ENCODE data around the gene SPATA4.
A peak's percentile ranks its signal among the peaks of the same experiment; 100 is the strongest.

The SPATA4 gene

GRCh38 chr4:176195184-176195978 lies at the start of gene SPATA4:
Gene SPATA4, minus strand, starts transcription at chr4:176195585. Its CDS starts 23 bp downstream, at chr4:176195562.
- no peaks in the 10 kb centered on the region for H4K20me1 ChIP-seq (ENCODE audit: insufficient read depth)
- TF ChIP-seq, protein P1, sequence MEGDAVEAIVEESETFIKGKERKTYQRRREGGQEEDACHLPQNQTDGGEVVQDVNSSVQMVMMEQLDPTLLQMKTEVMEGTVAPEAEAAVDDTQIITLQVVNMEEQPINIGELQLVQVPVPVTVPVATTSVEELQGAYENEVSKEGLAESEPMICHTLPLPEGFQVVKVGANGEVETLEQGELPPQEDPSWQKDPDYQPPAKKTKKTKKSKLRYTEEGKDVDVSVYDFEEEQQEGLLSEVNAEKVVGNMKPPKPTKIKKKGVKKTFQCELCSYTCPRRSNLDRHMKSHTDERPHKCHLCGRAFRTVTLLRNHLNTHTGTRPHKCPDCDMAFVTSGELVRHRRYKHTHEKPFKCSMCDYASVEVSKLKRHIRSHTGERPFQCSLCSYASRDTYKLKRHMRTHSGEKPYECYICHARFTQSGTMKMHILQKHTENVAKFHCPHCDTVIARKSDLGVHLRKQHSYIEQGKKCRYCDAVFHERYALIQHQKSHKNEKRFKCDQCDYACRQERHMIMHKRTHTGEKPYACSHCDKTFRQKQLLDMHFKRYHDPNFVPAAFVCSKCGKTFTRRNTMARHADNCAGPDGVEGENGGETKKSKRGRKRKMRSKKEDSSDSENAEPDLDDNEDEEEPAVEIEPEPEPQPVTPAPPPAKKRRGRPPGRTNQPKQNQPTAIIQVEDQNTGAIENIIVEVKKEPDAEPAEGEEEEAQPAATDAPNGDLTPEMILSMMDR (conservative IDR thresholded peaks at IDR 0.05; ENCODE audit: low read depth, low read length), result no peak
- H3K79me2 ChIP-seq (ENCODE audit: insufficient read depth, low read depth), result no peaks in the 10 kb centered on the region
- H3K4me2 ChIP-seq, result peak within 1 kb of the TSS; percentile 72
- peaks cover 21% of the 10 kb centered on the region for H3K4me1 ChIP-seq (ENCODE audit: low read depth, poor library complexity, severe bottlenecking)
- H3K27ac ChIP-seq, result peak within 1 kb of the TSS; percentile 29
- H2AFZ ChIP-seq (ENCODE audit: low read depth), result peak within 1 kb of the TSS; percentile 88
- no peaks in the 10 kb centered on the region for H3K36me3 ChIP-seq (ENCODE audit: insufficient read depth)
- no peaks in the 10 kb centered on the region for H3K27me3 ChIP-seq (ENCODE audit: insufficient read depth, low read depth)
- no peak within 1 kb of the TSS for H3K4me3 ChIP-seq (IDR thresholded peaks at IDR 0.05; ENCODE audit: insufficient read depth, low read depth, low read length)
- H3K9ac ChIP-seq, result peak within 1 kb of the TSS; percentile 20; the same call in 1 of the 2 replicates

DNA sequence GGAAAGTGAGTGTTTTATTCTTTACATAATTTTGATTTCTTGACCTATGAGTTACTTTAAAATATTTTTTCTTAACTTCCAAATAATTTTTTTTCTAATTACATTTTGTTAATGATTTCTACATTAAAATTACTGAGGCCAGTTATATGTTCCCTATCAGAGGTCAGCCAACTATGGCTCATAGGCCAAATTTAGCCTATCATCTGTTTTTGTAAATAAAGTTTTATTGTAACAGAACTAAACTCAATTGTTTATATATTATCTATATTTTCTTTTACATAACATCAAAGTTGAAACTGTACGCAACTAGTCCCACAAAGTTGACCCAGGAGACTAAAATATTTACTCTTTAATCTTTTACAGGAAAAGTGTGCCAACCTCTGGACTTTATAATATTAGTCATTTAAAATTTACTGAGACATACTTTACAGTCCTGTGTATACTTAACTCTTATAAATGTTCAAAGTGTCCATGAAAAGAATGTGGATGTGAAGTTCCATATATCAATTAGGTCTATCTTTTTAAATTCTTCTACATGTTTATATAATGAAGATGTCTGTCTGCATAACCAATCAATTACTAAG lies 47.5 kb upstream of the SPATA4 start:
- Histone ChIP-seq H3K4me2 (no peak overlapping the region), H3K27ac (no peak overlapping the region), H4K20me1 (ENCODE audit: insufficient read depth) (no peaks in the 10 kb centered on the region), H3K36me3 (ENCODE audit: insufficient read depth) (no peaks in the 10 kb centered on the region), H3K9ac (no peak overlapping the region), H3K27me3 (ENCODE audit: insufficient read depth, low read depth) (no peaks in the 10 kb centered on the region), H3K79me2 (ENCODE audit: insufficient read depth, low read depth) (no peaks in the 10 kb centered on the region), H2AFZ (ENCODE audit: low read depth) (no peak overlapping the region), H3K4me1 (ENCODE audit: low read depth, poor library complexity, severe bottlenecking) (no peaks in the 10 kb centered on the region), H3K4me3 (IDR thresholded peaks at IDR 0.05; ENCODE audit: insufficient read depth, low read depth, low read length) (no peak overlapping the region)
- TF ChIP-seq, protein P1 (conservative IDR thresholded peaks at IDR 0.05; ENCODE audit: low read depth, low read length), result no peak

DNA sequence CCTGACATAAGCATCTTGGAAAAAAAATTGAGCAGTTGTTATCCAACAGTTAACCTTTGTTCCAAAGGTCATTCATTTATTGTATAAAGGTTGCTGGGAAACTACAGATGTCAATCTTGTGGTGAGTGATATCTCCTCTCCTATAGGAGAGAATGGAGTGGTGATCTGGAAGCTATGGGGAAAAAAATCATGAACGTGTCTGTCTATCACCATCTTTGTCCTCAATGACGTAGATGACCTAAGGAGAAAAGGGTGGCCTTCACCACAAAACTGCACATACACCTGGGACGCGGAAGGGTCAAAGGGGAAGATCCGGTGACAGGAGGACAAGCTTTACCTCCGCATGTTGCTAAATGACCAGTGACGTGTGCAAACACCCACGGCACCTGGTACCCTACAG lies 46.3 kb upstream of the SPATA4 start:
- Histone ChIP-seq H3K4me2 (no peak overlapping the region), H3K9ac (no peak overlapping the region), H3K4me1 (ENCODE audit: low read depth, poor library complexity, severe bottlenecking) (no peaks in the 10 kb centered on the region), H3K4me3 (IDR thresholded peaks at IDR 0.05; ENCODE audit: insufficient read depth, low read depth, low read length) (no peak overlapping the region), H3K27ac (no peak overlapping the region), H4K20me1 (ENCODE audit: insufficient read depth) (no peaks in the 10 kb centered on the region), H3K79me2 (ENCODE audit: insufficient read depth, low read depth) (no peaks in the 10 kb centered on the region), H3K36me3 (ENCODE audit: insufficient read depth) (no peaks in the 10 kb centered on the region), H2AFZ (ENCODE audit: low read depth) (no peak overlapping the region), H3K27me3 (ENCODE audit: insufficient read depth, low read depth) (no peaks in the 10 kb centered on the region)
- TF ChIP-seq, protein P1 (conservative IDR thresholded peaks at IDR 0.05; ENCODE audit: low read depth, low read length), result no peak

- H4K20me1 ChIP-seq (ENCODE audit: insufficient read depth), result no peaks in the 10 kb centered on the region
- no peak overlapping the region for H3K4me3 ChIP-seq (IDR thresholded peaks at IDR 0.05; ENCODE audit: insufficient read depth, low read depth, low read length)
- no peak overlapping the region for H2AFZ ChIP-seq (ENCODE audit: low read depth)
- no peaks in the 10 kb centered on the region for H3K27me3 ChIP-seq (ENCODE audit: insufficient read depth, low read depth)
- H3K9ac ChIP-seq, result no peak overlapping the region
- TF ChIP-seq, protein P1 (conservative IDR thresholded peaks at IDR 0.05; ENCODE audit: low read depth, low read length), result no peak
- H3K79me2 ChIP-seq (ENCODE audit: insufficient read depth, low read depth), result no peaks in the 10 kb centered on the region
- H3K4me1 ChIP-seq (ENCODE audit: low read depth, poor library complexity, severe bottlenecking), result no peaks in the 10 kb centered on the region
- H3K27ac ChIP-seq, result no peak overlapping the region
- H3K36me3 ChIP-seq (ENCODE audit: insufficient read depth), result no peaks in the 10 kb centered on the region
- H3K4me2 ChIP-seq, result no peak overlapping the region
Observed at GRCh38 chr4:176238826-176239225, 43.4 kb upstream of the SPATA4 start.

Data from KMS-11 (cell line).